HepG2 (cell line): Measurements from ENCODE around the gene CDH12. TPM values are rescaled to one million over a fixed set of nuclear protein-coding genes. Genes with fewer than 3 reads are reported as not detected.

Experiments
- ATAC-seq: fragments of 200-7000 bp; cut with Tn5 transposase; 3 replicates; pipeline ENCODE4 v1.9.1; 2020; ENCODE audit warnings: mild to moderate bottlenecking, moderate library complexity
- BruUV-seq: library from RNA; stranded (reverse); fragments of 400-500 nt; replicated peaks from 2 replicates; lab custom pipeline; 2021; lab: Mats Ljungman, UMichigan
- CTCF ChIA-PET: fragments of 300-600 bp; formaldehyde crosslinking; extraction: SDS; loops from one replicate; lab custom pipeline; 2021; ENCODE audit warnings: low total read pairs, inconsistent platforms, low intra/inter-chr PET ratio; lab: Yijun Ruan, JAX
- POLR2A ChIA-PET: fragments of 350-600 bp; sonication (Branson Sonifier 250); formaldehyde crosslinking; loops from one replicate; lab custom pipeline; 2020; ENCODE audit warnings: antibody characterized with exemption, inconsistent platforms; lab: Yijun Ruan, JAX
- DNase-seq: peaks from one replicate; pipeline ENCODE4 v3.0.0-alpha.2; 2015; ENCODE audit warnings: low spot score
- FAIRE-seq: peaks from 3 replicates; lab custom pipeline; 2011; peaks lifted over from hg19 to GRCh38; lab: Jason Lieb, UNC
- H2AFZ ChIP-seq: one replicate; pipeline ENCODE4 v1.6.1; 2011; ENCODE audit warnings: low read length, inconsistent platforms
- H3K27ac ChIP-seq: fragments of 300-600 bp; 3 replicates; pipeline ENCODE4 v1.8.0; 2011; ENCODE audit warnings: mixed run types, mild to moderate bottlenecking, mixed read lengths, low read length, inconsistent platforms; ENCODE audit not compliant: insufficient read depth; ENCODE audit errors: extremely low read length
- H3K27me3 ChIP-seq, 2 experiments: fragments of 200-600 bp in 1 of 2; 2 replicates in 1 of 2; 3 replicates in 1 of 2; pipeline versions ENCODE4 v1.6.0 to v1.8.0; 2011; ENCODE audit warnings: low read length in 2 of 2, mild to moderate bottlenecking in 2 of 2, moderate library complexity in 2 of 2, inconsistent platforms in 1 of 2; ENCODE audit not compliant: insufficient read depth in 2 of 2, control insufficient read depth in 1 of 2
- H3K36me3 ChIP-seq, 2 experiments: fragments of 200-600 bp in 1 of 2; replicated peaks in 1 of 2; 2 replicates in 1 of 2; 3 replicates in 1 of 2; pipeline versions ENCODE4 v1.5.1 to v1.8.0; 2011; ENCODE audit warnings: low read length in 2 of 2, inconsistent platforms in 1 of 2; ENCODE audit not compliant: insufficient read depth in 2 of 2, control insufficient read depth in 1 of 2
- H3K4me1 ChIP-seq: 2 replicates; pipeline ENCODE4 v1.5.1; 2012; ENCODE audit warnings: low read length, inconsistent platforms; ENCODE audit not compliant: insufficient read depth
- H3K4me2 ChIP-seq: 2 replicates; pipeline ENCODE4 v1.6.0; 2011; ENCODE audit warnings: low read depth, low read length, inconsistent platforms
- H3K4me3 ChIP-seq, 3 experiments: fragments of 200-600 bp in 1 of 3; sonication (generic), shearing (Covaris generic) in 1 of 3; replicated peaks in 1 of 3; 2 replicates each; pipeline ENCODE4 v1.5.1; 2011 to 2016; ENCODE audit warnings: low read length in 3 of 3, inconsistent platforms in 2 of 3, low read depth in 2 of 3, mild to moderate bottlenecking in 2 of 3, control low read depth in 1 of 3, mixed read lengths in 1 of 3; ENCODE audit not compliant: insufficient read depth in 1 of 3
- H3K79me2 ChIP-seq: one replicate; pipeline ENCODE4 v1.6.1; 2011; ENCODE audit warnings: low read length, inconsistent platforms; ENCODE audit not compliant: insufficient read depth
- H3K9ac ChIP-seq: 2 replicates; pipeline ENCODE4 v1.6.0; 2011; ENCODE audit warnings: mild to moderate bottlenecking, low read depth, low read length, inconsistent platforms; ENCODE audit not compliant: insufficient read depth
- H3K9me3 ChIP-seq: 2 replicates; pipeline ENCODE4 v1.5.1; 2012; ENCODE audit warnings: mild to moderate bottlenecking, low read length
- H4K20me1 ChIP-seq: 2 replicates; pipeline ENCODE4 v1.6.0; 2011; ENCODE audit warnings: inconsistent platforms, mild to moderate bottlenecking, low read length, moderate library complexity; ENCODE audit not compliant: insufficient read depth
- ARHGAP35 ChIP-seq: sonication (generic); formaldehyde crosslinking; IDR thresholded peaks from 2 replicates; pipeline ENCODE4 v1.9.0; 2022; ENCODE audit warnings: mild to moderate bottlenecking, inconsistent platforms, moderate library complexity, missing genetic modification reagents, borderline replicate concordance
- CBX2 ChIP-seq, 2 experiments: fragments of 200-600 bp in 1 of 2; sonication (generic); formaldehyde crosslinking in 1 of 2; IDR thresholded peaks; 2 replicates each; pipeline versions ENCODE4 v1.7.0 to v1.8.1; 2018 to 2022; ENCODE audit warnings: low read depth in 2 of 2, low read length in 1 of 2, mild to moderate bottlenecking in 1 of 2, missing genetic modification reagents in 1 of 2
- DDIT3 ChIP-seq: sonication (generic); formaldehyde crosslinking; IDR thresholded peaks from 2 replicates; pipeline ENCODE4 v1.4.0; 2020; ENCODE audit warnings: mild to moderate bottlenecking, missing genetic modification reagents
- DMAP1 ChIP-seq: IDR thresholded peaks from 2 replicates; pipeline ENCODE4 v1.6.1; 2016
- E2F1 ChIP-seq: sonication (generic); formaldehyde crosslinking; IDR thresholded peaks from 2 replicates; pipeline ENCODE4 v1.5.0; 2020; ENCODE audit warnings: missing genetic modification reagents
- FOXA1 ChIP-seq, 2 experiments: fragments of 450-650 bp in 1 of 2; sonication (generic) in 1 of 2; formaldehyde crosslinking in 1 of 2; IDR thresholded peaks; 2 replicates each; pipeline versions ENCODE4 v1.4.0 to v1.6.1; 2016 to 2020; ENCODE audit warnings: missing genetic modification reagents in 1 of 2
- ISX ChIP-seq: sonication (generic); formaldehyde crosslinking; conservative IDR thresholded peaks from 2 replicates; pipeline ENCODE4 v1.5.0; 2020; ENCODE audit warnings: missing genetic modification reagents
- POLR2AphosphoS2 ChIP-seq: IDR thresholded peaks from 2 replicates; pipeline ENCODE4 v1.6.1; 2011; ENCODE audit warnings: low read depth, low read length, improper control_type of control experiment
- ZMYM2 ChIP-seq: sonication (generic); formaldehyde crosslinking; IDR thresholded peaks from 2 replicates; pipeline ENCODE4 v1.8.0; 2022; ENCODE audit warnings: mild to moderate bottlenecking, missing genetic modification reagents
- ZNF501 ChIP-seq: sonication (generic); formaldehyde crosslinking; IDR thresholded peaks from 2 replicates; pipeline ENCODE4 v1.5.1; 2020; ENCODE audit warnings: mild to moderate bottlenecking, moderate library complexity, missing genetic modification reagents
- ZNF615 ChIP-seq: sonication (generic); formaldehyde crosslinking; IDR thresholded peaks from 2 replicates; pipeline ENCODE4 v1.5.0; 2020; ENCODE audit warnings: mild to moderate bottlenecking, missing genetic modification reagents, borderline replicate concordance
- WGBS: methylation state at CpG from one replicate; pipeline ENCODE4 v1.1.6; 2017; ENCODE audit warnings: low lambda C conversion rate; 5-methylcytosine and 5-hydroxymethylcytosine counted together
- in situ Hi-C: cut with HindIII; loops from 2 replicates; pipeline ENCODE4 v1.10.0; 2017; ENCODE audit warnings: low pct_unique_long_range_greater_than_20kb; ENCODE audit not compliant: extremely low pct_ligation_motif_present
- intact Hi-C: fragments of 100-400 bp; cut with micrococcal nuclease; formaldehyde crosslinking; loops from one replicate; pipeline ENCODE4 v1.10.0; 2022; ENCODE audit not compliant: unreplicated experiment
- polyA plus RNA-seq, 8 experiments: library from polyadenylated mRNA; depleted of rRNA in 3 of 8; stranded (reverse) in 7 of 8; unstranded in 1 of 8; fragments of >200 nt; fragmentation: Illumina TruSeq in 4 of 8; extraction: Trizol in 4 of 8; gene quantifications; 2 replicates each; pipeline versions ENCODE4 v1.2.1 to v1.2.3, GENCODE V29; 2011 to 2016; ENCODE audit warnings: low read depth in 4 of 8, missing spikeins in 1 of 8, mixed read lengths in 1 of 8; ENCODE audit not compliant: insufficient read depth in 1 of 8
- total RNA-seq, 5 experiments: library from RNA; depleted of rRNA; stranded (reverse); fragments of >200 nt; fragmentation: Illumina TruSeq; extraction: Trizol; gene quantifications; 2 replicates each; pipeline ENCODE4 v1.2.3, GENCODE V29; 2016; ENCODE audit warnings: low read depth in 1 of 5

The CDH12 gene
- total and polyA plus RNA-seq, 2 of the 13 experiments (the other 11 are each of a cell fraction or from before 2014, with no cell fraction given) = not detected

DNA sequence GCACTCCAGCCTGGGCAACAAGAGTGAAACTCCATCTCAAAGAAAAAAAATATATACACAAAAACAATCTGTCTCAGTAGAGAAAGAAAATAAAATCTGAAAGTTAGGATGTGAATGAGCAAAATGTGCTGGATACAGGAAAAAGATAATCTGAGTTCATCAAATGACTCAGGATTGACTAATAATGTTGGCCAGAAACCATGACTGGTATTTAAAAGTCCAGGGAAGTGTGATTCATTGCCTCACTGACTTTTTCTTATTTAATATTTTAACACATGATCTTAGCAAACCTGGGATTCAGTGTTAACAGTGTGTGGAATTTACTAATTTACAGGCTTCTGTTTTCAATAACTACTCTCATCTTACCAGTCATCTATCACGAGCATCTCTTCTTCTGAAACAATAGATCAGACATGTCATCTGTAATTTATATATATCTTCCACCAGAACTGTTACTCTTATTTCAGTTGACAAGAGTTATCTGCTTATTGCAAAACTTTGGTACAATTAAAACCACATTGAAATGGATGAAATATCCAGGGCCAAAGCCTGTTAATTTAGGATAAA, 256.7 kb downstream of the CDH12 start (continued):
- TF ChIP-seq DDIT3 (no peak), E2F1 (CRISPR knock-in tag) (no peak), ZMYM2 (CRISPR knock-in tag) (no peak), ARHGAP35 (CRISPR knock-in tag) (no peak)
- TF ChIP-seq, all 625 proteins: peak for 0

DNA sequence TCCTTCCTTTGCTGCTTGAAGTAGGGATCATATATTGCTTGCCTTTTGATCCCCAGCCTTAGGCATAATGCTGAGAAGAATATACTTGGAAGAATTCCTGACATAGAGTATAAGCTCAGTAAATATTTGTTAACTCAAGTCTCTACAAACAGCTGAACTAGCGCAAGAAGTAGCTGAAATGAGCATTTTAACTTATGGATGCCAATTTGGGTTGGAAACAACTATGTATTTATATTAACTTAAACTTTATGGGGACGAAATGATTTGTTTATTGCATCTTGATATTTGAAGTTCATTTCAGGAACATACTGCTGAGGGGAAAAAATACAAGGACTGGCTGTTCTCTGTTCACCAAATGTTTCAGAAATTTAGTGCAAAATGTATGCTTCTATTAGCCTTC, 258.7 kb downstream of the CDH12 start:
- in situ Hi-C loops = no loop called here
- no peak overlapping the region for H3K4me2 ChIP-seq
- TF ChIP-seq ISX = no peak
- TF ChIP-seq ZNF501 (CRISPR knock-in tag) = no peak
- no peak for TF ChIP-seq ZNF615
- TF ChIP-seq DMAP1 = no peak
- no peak for TF ChIP-seq POLR2AphosphoS2
- no peak for TF ChIP-seq FOXA1 (IDR thresholded peaks at IDR 0.05)
- no peak for TF ChIP-seq FOXA1 (CRISPR knock-in tag; IDR thresholded peaks at IDR 0.05)
- no peak for TF ChIP-seq CBX2 (IDR thresholded peaks at IDR 0.05; ENCODE audit: low read depth, low read length)
- no peak for TF ChIP-seq CBX2 (CRISPR knock-in tag; IDR thresholded peaks at IDR 0.05; ENCODE audit: low read depth)
- ATAC-seq (no peak), DNase-seq (no peak), FAIRE-seq (no peak)
- no peaks in the 10 kb centered on the region for H3K36me3 ChIP-seq
- intact Hi-C loops = no loop called here
- peaks cover under 1% of the 10 kb centered on the region; the same call in 1 of the 2 replicates for H3K9me3 ChIP-seq
- no peak overlapping the region for H3K4me3 ChIP-seq
- 3% methylated on average over 2 of the region's 2 CpGs for WGBS
- ChIA-PET POLR2A (no interaction called here), CTCF (no interaction called here)
- H3K9ac ChIP-seq = no peak overlapping the region
- H3K27me3 ChIP-seq = no peaks in the 10 kb centered on the region
- no peak overlapping the region for H2AFZ ChIP-seq
- no peaks in the 10 kb centered on the region for H3K79me2 ChIP-seq
- BruUV-seq = no TSS peak
- no peaks in the 10 kb centered on the region for H4K20me1 ChIP-seq
- no peaks in the 10 kb centered on the region for H3K4me1 ChIP-seq
- no peak overlapping the region for H3K27ac ChIP-seq
